Uterus (tissue), 4 donors: ENCODE results near the gene SACS. TPM values are rescaled to one million over a fixed set of nuclear protein-coding genes. Genes with fewer than 3 reads are reported as not detected.

Experiments used
- DNase-seq, 2 donors: peaks; one replicate each; pipeline ENCODE4 v3.0.0-alpha.2; 2019 to 2020
- H3K27ac ChIP-seq, 2 donors: fragments of 200-600 bp; sonication (generic); 1 replicate in 1 of 2; 2 replicates in 1 of 2; pipeline ENCODE4 v1.5.1; 2016 to 2018
- H3K27me3 ChIP-seq, 2 donors: fragments of 200-600 bp; sonication (generic); one replicate each; pipeline ENCODE4 v1.5.1; 2018 to 2019; ENCODE audit warnings: control low read depth in 1 of 2
- H3K36me3 ChIP-seq, 2 donors: fragments of 200-600 bp; sonication (generic); one replicate each; pipeline ENCODE4 v1.5.1; 2019; ENCODE audit warnings: control low read depth in 1 of 2
- H3K4me1 ChIP-seq, 2 donors: fragments of 200-600 bp; sonication (generic); one replicate each; pipeline ENCODE4 v1.5.1; 2018 to 2019; ENCODE audit warnings: control low read depth in 1 of 2
- H3K4me3 ChIP-seq, 2 donors: fragments of 200-600 bp; sonication (generic); 1 replicate in 1 of 2; 2 replicates in 1 of 2; pipeline ENCODE4 v1.5.1; 2018 to 2019; ENCODE audit warnings: mild to moderate bottlenecking in 1 of 2
- H3K9me3 ChIP-seq, 2 donors: fragments of 200-600 bp; sonication (generic); one replicate each; pipeline ENCODE4 v1.5.1; 2019; ENCODE audit warnings: control low read depth in 1 of 2
- POLR2A ChIP-seq, 2 donors: fragments of 450-650 bp; IDR thresholded peaks; one replicate each; pipeline ENCODE4 v1.6.1; 2016; ENCODE audit warnings: antibody characterized with exemption in 2 of 2, mild to moderate bottlenecking in 1 of 2, moderate library complexity in 1 of 2
- intact Hi-C: fragments of 100-400 bp; cut with DNase I; formaldehyde crosslinking; loops from one replicate; pipeline ENCODE4 v1.15.1; 2023; ENCODE audit warnings: low total_unique reads
- total RNA-seq, 4 donors: library from RNA; depleted of rRNA in 3 of 4; stranded (reverse); fragments of >200 nt in 3 of 4; gene quantifications; one replicate each; pipeline versions ENCODE4 v1.1.0 to v1.2.4, GENCODE V29; 2014 to 2023
- TF ChIP-seq, protein P1 (sequence below), 4 experiments: fragments of 200-600 bp in 2 of 4; fragments of 450-650 bp in 2 of 4; sonication (generic) in 2 of 4; IDR thresholded peaks; one replicate each; pipeline ENCODE4 v1.5.1; 2016 to 2019; ENCODE audit warnings: antibody characterized with exemption in 4 of 4, mild to moderate bottlenecking in 2 of 4, moderate library complexity in 1 of 4
- donor health status: DM: yes; HTN: yes; CAD: no.

SACS gene
- total RNA-seq, 4 donors from 2014 or later: 9.0 to 70.5 (median 20.5) TPM

GRCh38 chr13:23392925-23393645 is 40.4 kb downstream of the SACS start:
- no peaks in the 10 kb centered on the region for H3K36me3 ChIP-seq
- intact Hi-C loops: no loop called here
- no peaks in the 10 kb centered on the region for H3K4me1 ChIP-seq
- H3K27ac ChIP-seq: no peak overlapping the region
- no peaks in the 10 kb centered on the region for H3K9me3 ChIP-seq
- H3K27me3 ChIP-seq: no peaks in the 10 kb centered on the region
- TF ChIP-seq, protein P1, sequence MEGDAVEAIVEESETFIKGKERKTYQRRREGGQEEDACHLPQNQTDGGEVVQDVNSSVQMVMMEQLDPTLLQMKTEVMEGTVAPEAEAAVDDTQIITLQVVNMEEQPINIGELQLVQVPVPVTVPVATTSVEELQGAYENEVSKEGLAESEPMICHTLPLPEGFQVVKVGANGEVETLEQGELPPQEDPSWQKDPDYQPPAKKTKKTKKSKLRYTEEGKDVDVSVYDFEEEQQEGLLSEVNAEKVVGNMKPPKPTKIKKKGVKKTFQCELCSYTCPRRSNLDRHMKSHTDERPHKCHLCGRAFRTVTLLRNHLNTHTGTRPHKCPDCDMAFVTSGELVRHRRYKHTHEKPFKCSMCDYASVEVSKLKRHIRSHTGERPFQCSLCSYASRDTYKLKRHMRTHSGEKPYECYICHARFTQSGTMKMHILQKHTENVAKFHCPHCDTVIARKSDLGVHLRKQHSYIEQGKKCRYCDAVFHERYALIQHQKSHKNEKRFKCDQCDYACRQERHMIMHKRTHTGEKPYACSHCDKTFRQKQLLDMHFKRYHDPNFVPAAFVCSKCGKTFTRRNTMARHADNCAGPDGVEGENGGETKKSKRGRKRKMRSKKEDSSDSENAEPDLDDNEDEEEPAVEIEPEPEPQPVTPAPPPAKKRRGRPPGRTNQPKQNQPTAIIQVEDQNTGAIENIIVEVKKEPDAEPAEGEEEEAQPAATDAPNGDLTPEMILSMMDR (IDR thresholded peaks at IDR 0.05): no peak
- no peak for TF ChIP-seq POLR2A (IDR thresholded peaks at IDR 0.05)
- DNase-seq: no peak
- H3K4me3 ChIP-seq: no peak overlapping the region

DNA sequence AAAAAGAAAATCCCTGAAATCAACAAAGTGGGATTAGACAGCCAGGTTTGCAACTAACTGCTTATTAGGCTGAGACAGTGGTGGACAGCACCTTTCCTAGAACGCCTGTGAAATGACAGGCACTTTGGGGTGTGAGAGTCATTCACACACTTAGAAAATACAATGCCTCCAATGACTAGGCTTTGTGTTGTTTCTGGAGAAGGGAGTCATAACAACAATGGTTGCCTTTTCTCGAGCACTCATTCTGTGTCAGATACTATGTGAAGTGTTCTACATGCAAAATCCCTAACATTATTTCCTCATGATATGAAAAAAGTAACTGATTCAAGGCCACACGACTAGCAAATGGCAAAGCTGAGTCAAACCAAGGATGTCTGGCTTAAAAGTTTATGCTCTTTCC is 41.2 kb downstream of the SACS start:
- Histone ChIP-seq H3K9me3 (no peaks in the 10 kb centered on the region), H3K4me1 (no peaks in the 10 kb centered on the region), H3K27me3 (no peaks in the 10 kb centered on the region), H3K27ac (no peak overlapping the region), H3K36me3 (no peaks in the 10 kb centered on the region), H3K4me3 (no peak overlapping the region)
- intact Hi-C loops: no loop called here
- TF ChIP-seq, protein P1 (IDR thresholded peaks at IDR 0.05): no peak
- TF ChIP-seq POLR2A (IDR thresholded peaks at IDR 0.05): no peak
- DNase-seq: no peak

GRCh38 chr13:23391752-23392151 is 41.8 kb downstream of the SACS start:
- Histone ChIP-seq H3K27me3 (no peaks in the 10 kb centered on the region), H3K9me3 (no peaks in the 10 kb centered on the region), H3K4me3 (no peak overlapping the region), H3K36me3 (no peaks in the 10 kb centered on the region), H3K4me1 (no peaks in the 10 kb centered on the region), H3K27ac (no peak overlapping the region)
- intact Hi-C loops: no loop called here
- no peak for DNase-seq
- TF ChIP-seq, protein P1 (IDR thresholded peaks at IDR 0.05): no peak
- no peak for TF ChIP-seq POLR2A (IDR thresholded peaks at IDR 0.05)

DNA sequence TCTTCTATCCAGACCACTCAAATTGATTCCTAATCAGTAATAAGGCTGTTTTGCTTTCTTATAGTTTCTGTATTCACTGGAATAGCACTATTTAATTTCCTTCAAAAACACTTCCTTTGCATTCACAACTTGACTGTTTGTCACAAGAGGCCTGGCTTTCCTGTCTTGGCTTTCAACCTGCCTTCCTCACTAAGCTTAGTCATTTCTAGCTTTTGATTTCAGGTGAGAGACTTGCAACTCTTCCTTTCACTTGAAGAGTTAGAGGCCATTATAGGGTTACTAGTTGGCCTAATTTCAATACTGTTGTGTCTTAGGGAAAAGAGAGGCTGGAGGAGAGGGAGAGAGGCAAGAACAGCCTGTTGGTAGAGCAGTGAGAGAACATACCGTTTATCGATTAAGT is 47.0 kb downstream of the SACS start:
- no peaks in the 10 kb centered on the region for H3K36me3 ChIP-seq
- H3K27ac ChIP-seq: no peak overlapping the region
- H3K9me3 ChIP-seq: no peaks in the 10 kb centered on the region
- no peaks in the 10 kb centered on the region for H3K4me1 ChIP-seq
- intact Hi-C loops: no loop called here
- no peak for DNase-seq
- H3K4me3 ChIP-seq: no peak overlapping the region
- TF ChIP-seq POLR2A (IDR thresholded peaks at IDR 0.05): no peak
- TF ChIP-seq, protein P1 (IDR thresholded peaks at IDR 0.05): no peak
- no peaks in the 10 kb centered on the region for H3K27me3 ChIP-seq

- intact Hi-C loops: no loop called here
- TF ChIP-seq POLR2A (IDR thresholded peaks at IDR 0.05): no peak
- TF ChIP-seq, protein P1 (IDR thresholded peaks at IDR 0.05): no peak
- H3K4me1 ChIP-seq: no peaks in the 10 kb centered on the region
- no peaks in the 10 kb centered on the region for H3K27me3 ChIP-seq
- H3K36me3 ChIP-seq: no peaks in the 10 kb centered on the region
- no peak overlapping the region for H3K4me3 ChIP-seq
- H3K27ac ChIP-seq: no peak overlapping the region
- DNase-seq: no peak
- H3K9me3 ChIP-seq: no peaks in the 10 kb centered on the region
These were observed 47.6 kb downstream of the SACS start for GRCh38 chr13:23385931-23386330.
